Natural killer cell (primary cell): ENCODE measurements around the gene ATP8B1. TPM values are rescaled to one million over a fixed set of nuclear protein-coding genes. Genes with fewer than 3 reads are reported as not detected.
"Not testable (repeated sequence)": the region's sequence is repeated elsewhere in the genome, so short reads cannot be mapped to it uniquely, and the experiment has no call there.

Experiments
- ATAC-seq, 3 donors: fragments of 150-1000 bp in 2 of 3; fragments of 200-7000 bp in 1 of 3; cut with Tn5 transposase; 1 replicate in 1 of 3; 2 replicates in 2 of 3; pipeline ENCODE4 v1.10.0; 2021; ENCODE audit warnings: mild to moderate bottlenecking in 2 of 3, moderate library complexity in 2 of 3
- DNase-seq, 2 donors: peaks; one replicate each; pipeline versions ENCODE4 v3.0.0 to v3.0.0-alpha.2; 2013 to 2021; ENCODE audit warnings: mixed read lengths in 1 of 2
- H3K27ac ChIP-seq: one replicate; pipeline ENCODE4 v1.5.1; 2013; ENCODE audit warnings: mild to moderate bottlenecking, low read length
- H3K27me3 ChIP-seq: one replicate; pipeline ENCODE4 v1.6.1; 2013; ENCODE audit warnings: low read length; ENCODE audit not compliant: control insufficient read depth, insufficient read depth
- H3K36me3 ChIP-seq: one replicate; pipeline ENCODE4 v1.6.1; 2013; ENCODE audit warnings: low read length; ENCODE audit not compliant: control insufficient read depth, insufficient read depth
- H3K4me1 ChIP-seq: one replicate; pipeline ENCODE4 v1.6.1; 2013; ENCODE audit warnings: low read length; ENCODE audit not compliant: control insufficient read depth, insufficient read depth
- H3K4me3 ChIP-seq: one replicate; pipeline ENCODE4 v1.5.1; 2013; ENCODE audit warnings: low read length
- H3K9me3 ChIP-seq: one replicate; pipeline ENCODE4 v1.6.1; 2013; ENCODE audit warnings: low read length; ENCODE audit not compliant: control insufficient read depth, insufficient read depth
- H3K27ac Mint-ChIP-seq, 2 donors: one replicate each; pipeline ENCODE4 v1.8.0; 2022; ENCODE audit warnings: mild to moderate bottlenecking in 2 of 2, mixed read lengths in 2 of 2, moderate library complexity in 1 of 2
- H3K27me3 Mint-ChIP-seq, 2 donors: one replicate each; pipeline ENCODE4 v1.8.0; 2022; ENCODE audit warnings: low read depth in 2 of 2, mixed read lengths in 2 of 2
- H3K36me3 Mint-ChIP-seq: one replicate; pipeline ENCODE4 v1.8.0; 2022; ENCODE audit warnings: mixed read lengths
- H3K4me1 Mint-ChIP-seq, 2 donors: one replicate each; pipeline ENCODE4 v1.8.0; 2022; ENCODE audit warnings: mixed read lengths in 2 of 2
- H3K4me3 Mint-ChIP-seq: one replicate; pipeline ENCODE4 v1.8.0; 2022; ENCODE audit warnings: mild to moderate bottlenecking, moderate library complexity, mixed read lengths
- H3K9me3 Mint-ChIP-seq, 2 donors: one replicate each; pipeline ENCODE4 v1.8.0; 2022; ENCODE audit warnings: mixed read lengths in 2 of 2
- CTCF ChIP-seq: fragments of 200-600 bp; IDR thresholded peaks from one replicate; pipeline ENCODE4 v1.8.0; 2022; ENCODE audit warnings: antibody characterized with exemption
- WGBS: methylation state at CpG from one replicate; pipeline ENCODE4 v1.1.7; 2013; ENCODE audit warnings: missing lambda C conversion rate; ENCODE audit not compliant: insufficient coverage; 5-methylcytosine and 5-hydroxymethylcytosine counted together
- intact Hi-C: fragments of 100-400 bp; cut with micrococcal nuclease; formaldehyde crosslinking; loops from one replicate; pipeline ENCODE4 v1.14.2; 2022
- total RNA-seq, 4 donors: library from RNA; stranded (reverse); fragments of 120-200 nt in 1 of 4; gene quantifications; one replicate each; pipeline versions ENCODE4 v1.2.3 to v1.2.4, GENCODE V29; 2013 to 2022

Gene ATP8B1
- total RNA-seq, 3 donors from 2014 or later (not counting 1 experiment from before 2014, with no cell fraction given), result not detected

GRCh38 chr18:57831597-57832377, 28.7 kb upstream of the ATP8B1 start:
- DNase-seq, result peak in 1 of 2 donors; percentile 7
- 40% methylated on average over 12 of the region's 14 CpGs for WGBS
- peaks cover 0 to 6% of the 10 kb centered on the region in 2 donors for H3K27me3 Mint-ChIP-seq

GRCh38 chr18:57827646-57828045, 24.5 kb upstream of the ATP8B1 start:
- Mint-ChIP-seq H3K27ac (no peak overlapping the region), H3K27me3 (peaks cover 0 to 6% of the 10 kb centered on the region in 2 donors), H3K4me3 (no peak overlapping the region), H3K4me1 (peaks cover 6 to 8% of the 10 kb centered on the region in 2 donors), H3K9me3 (peaks cover 0 to 5% of the 10 kb centered on the region in 2 donors), H3K36me3 (no peaks in the 10 kb centered on the region)
- TF ChIP-seq CTCF, result no peak
- Histone ChIP-seq H3K27me3 (no peaks in the 10 kb centered on the region), H3K27ac (no peak overlapping the region), H3K4me3 (no peak overlapping the region), H3K9me3 (no peaks in the 10 kb centered on the region), H3K4me1 (no peaks in the 10 kb centered on the region), H3K36me3 (no peaks in the 10 kb centered on the region)
- no peak for DNase-seq
- WGBS, result 74% methylated on average over 10 of the region's 11 CpGs
- intact Hi-C loops, result no loop called here
- no peak for ATAC-seq

More at GRCh38 chr18:57831597-57832377, 28.7 kb upstream of the ATP8B1 start:
- Mint-ChIP-seq H3K4me1 (peaks cover 19 to 23% of the 10 kb centered on the region in 2 donors), H3K36me3 (no peaks in the 10 kb centered on the region), H3K27ac (no peak overlapping the region), H3K4me3 (no peak overlapping the region), H3K9me3 (peaks cover 0 to 5% of the 10 kb centered on the region in 2 donors)
- no peak overlapping the region for H3K4me3 ChIP-seq
- no peak for TF ChIP-seq CTCF
- peaks cover 3% of the 10 kb centered on the region for H3K4me1 ChIP-seq
- ATAC-seq, result no peak
- H3K27ac ChIP-seq, result no peak overlapping the region
- intact Hi-C loops, result no loop called here
- H3K36me3 ChIP-seq, result no peaks in the 10 kb centered on the region
- no peaks in the 10 kb centered on the region for H3K27me3 ChIP-seq
- H3K9me3 ChIP-seq, result no peaks in the 10 kb centered on the region

GRCh38 chr18:57826252-57826651, 23.1 kb upstream of the ATP8B1 start:
- WGBS, result 100% methylated on average over 1 of the region's 1 CpG
- Mint-ChIP-seq H3K27me3 (peaks cover 0 to 3% of the 10 kb centered on the region in 2 donors), H3K27ac (no peak overlapping the region), H3K4me3 (no peak overlapping the region), H3K36me3 (no peaks in the 10 kb centered on the region), H3K9me3 (peaks cover 0 to under 1% of the 10 kb centered on the region in 2 donors), H3K4me1 (peaks cover under 1 to 2% of the 10 kb centered on the region in 2 donors)
- H3K27me3 ChIP-seq, result no peaks in the 10 kb centered on the region
- intact Hi-C loops, result no loop called here
- H3K9me3 ChIP-seq, result no peaks in the 10 kb centered on the region
- ATAC-seq, result no peak
- no peaks in the 10 kb centered on the region for H3K4me1 ChIP-seq
- no peak overlapping the region for H3K4me3 ChIP-seq
- no peak for DNase-seq
- no peak overlapping the region for H3K27ac ChIP-seq
- H3K36me3 ChIP-seq, result no peaks in the 10 kb centered on the region
- no peak for TF ChIP-seq CTCF

- H3K27me3 Mint-ChIP-seq, H3K27me3 ChIP-seq, H3K36me3 ChIP-seq, H3K36me3 Mint-ChIP-seq, DNase-seq, H3K27ac ChIP-seq, H3K9me3 Mint-ChIP-seq, intact Hi-C loops, H3K27ac Mint-ChIP-seq, ATAC-seq, H3K9me3 ChIP-seq, H3K4me1 Mint-ChIP-seq, H3K4me3 ChIP-seq, H3K4me3 Mint-ChIP-seq, H3K4me1 ChIP-seq: not testable (repeated sequence)
- WGBS, result 79% methylated on average over 2 of the region's 2 CpGs
Observed at GRCh38 chr18:57820583-57820982, 17.5 kb upstream of the ATP8B1 start.
